ENCODE data around the gene EHD2.

EHD2 gene

DNA sequence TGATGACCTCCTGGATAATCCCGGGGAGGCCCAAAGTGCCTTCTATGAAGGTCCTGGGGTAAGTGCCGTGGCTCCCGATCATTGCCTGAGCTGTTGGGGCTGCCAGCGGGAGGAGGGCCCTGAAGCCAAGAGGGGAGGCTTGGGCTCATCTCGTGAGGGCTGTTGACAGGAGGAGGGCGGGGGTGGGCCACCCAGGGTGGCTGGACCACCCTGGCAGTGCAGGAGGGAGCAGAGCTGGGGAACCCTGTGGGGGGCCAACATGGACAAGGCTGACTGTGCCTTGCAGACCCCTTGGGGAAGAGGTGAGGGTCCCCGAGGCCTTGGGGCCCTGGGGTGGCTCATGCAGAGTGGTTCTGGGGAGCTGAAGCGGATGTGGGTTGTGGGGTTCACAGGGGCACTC is 37.4 kb upstream of the EHD2 start:
- Histone ChIP-seq H3K4me3 (ENCODE audit: insufficient read depth, low read depth, low read length, poor library complexity, severe bottlenecking) (no peak overlapping the region), H3K9me3 (ENCODE audit: control insufficient read depth, low read length) (no peaks in the 10 kb centered on the region), H3K27ac (ENCODE audit: insufficient read depth, low read length, poor library complexity, severe bottlenecking) (no peak overlapping the region), H3K27me3 (replicated peaks; ENCODE audit: control insufficient read depth, insufficient read depth, low read length, poor library complexity, severe bottlenecking) (no peaks in the 10 kb centered on the region), H3K4me1 (ENCODE audit: control insufficient read depth, insufficient read depth, low read length, poor library complexity, severe bottlenecking) (no peaks in the 10 kb centered on the region), H3K36me3 (ENCODE audit: control insufficient read depth, insufficient read depth, low read length) (peaks cover 43% of the 10 kb centered on the region)
- no peak for DNase-seq

DNA sequence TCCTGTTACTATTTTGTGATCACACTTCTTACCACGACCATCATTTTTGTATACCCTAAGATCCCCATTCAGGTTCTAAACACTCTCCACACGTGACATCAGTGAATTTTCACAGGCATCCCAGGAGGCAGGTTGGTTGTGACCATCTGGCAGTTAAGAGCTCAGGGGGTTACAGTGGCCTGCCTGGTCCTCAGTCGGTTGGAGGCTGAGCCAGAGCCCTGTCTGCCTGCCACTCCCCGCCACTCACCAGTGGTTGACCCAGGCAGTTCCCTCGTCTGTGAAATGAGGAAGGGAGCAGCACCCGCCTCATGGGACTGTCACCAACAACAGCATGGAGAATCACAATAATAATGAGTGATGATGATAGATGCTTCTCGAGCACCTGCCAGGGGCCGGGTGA is 36.4 kb upstream of the EHD2 start:
- no peaks in the 10 kb centered on the region for H3K9me3 ChIP-seq (ENCODE audit: control insufficient read depth, low read length)
- peaks cover 50% of the 10 kb centered on the region for H3K36me3 ChIP-seq (ENCODE audit: control insufficient read depth, insufficient read depth, low read length)
- H3K4me3 ChIP-seq (ENCODE audit: insufficient read depth, low read depth, low read length, poor library complexity, severe bottlenecking) = no peak overlapping the region
- no peak for DNase-seq
- no peaks in the 10 kb centered on the region for H3K4me1 ChIP-seq (ENCODE audit: control insufficient read depth, insufficient read depth, low read length, poor library complexity, severe bottlenecking)
- H3K27me3 ChIP-seq (replicated peaks; ENCODE audit: control insufficient read depth, insufficient read depth, low read length, poor library complexity, severe bottlenecking) = no peaks in the 10 kb centered on the region
- H3K27ac ChIP-seq (ENCODE audit: insufficient read depth, low read length, poor library complexity, severe bottlenecking) = no peak overlapping the region

DNA sequence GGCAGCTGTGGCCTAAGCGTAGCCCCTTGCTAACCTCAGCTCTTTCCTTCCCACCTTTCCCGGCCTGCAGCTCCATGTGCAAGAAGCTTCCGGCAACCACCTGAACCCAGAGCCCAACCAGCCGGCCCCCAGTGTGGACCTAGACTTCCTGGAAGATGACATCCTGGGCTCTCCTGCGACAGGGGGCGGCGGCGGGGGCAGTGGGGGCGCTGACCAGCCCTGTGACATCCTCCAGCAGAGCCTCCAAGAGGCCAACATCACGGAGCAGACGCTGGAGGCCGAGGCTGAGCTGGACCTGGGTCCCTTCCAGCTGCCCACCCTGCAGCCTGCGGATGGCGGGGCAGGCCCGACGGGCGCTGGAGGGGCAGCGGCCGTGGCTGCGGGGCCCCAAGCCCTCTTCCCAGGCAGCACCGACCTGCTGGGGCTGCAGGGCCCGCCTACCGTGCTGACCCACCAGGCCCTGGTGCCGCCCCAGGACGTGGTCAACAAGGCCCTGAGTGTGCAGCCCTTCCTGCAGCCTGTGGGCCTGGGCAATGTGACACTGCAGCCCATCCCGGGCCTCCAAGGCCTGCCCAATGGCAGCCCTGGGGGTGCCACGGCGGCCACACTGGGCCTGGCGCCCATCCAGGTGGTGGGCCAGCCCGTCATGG is 33.8 kb upstream of the EHD2 start:
- DNase-seq = no peak
- Histone ChIP-seq H3K4me3 (ENCODE audit: insufficient read depth, low read depth, low read length, poor library complexity, severe bottlenecking) (no peak overlapping the region), H3K27ac (ENCODE audit: insufficient read depth, low read length, poor library complexity, severe bottlenecking) (no peak overlapping the region), H3K4me1 (ENCODE audit: control insufficient read depth, insufficient read depth, low read length, poor library complexity, severe bottlenecking) (no peaks in the 10 kb centered on the region), H3K9me3 (ENCODE audit: control insufficient read depth, low read length) (no peaks in the 10 kb centered on the region), H3K27me3 (replicated peaks; ENCODE audit: control insufficient read depth, insufficient read depth, low read length, poor library complexity, severe bottlenecking) (no peaks in the 10 kb centered on the region), H3K36me3 (ENCODE audit: control insufficient read depth, insufficient read depth, low read length) (peaks cover 38% of the 10 kb centered on the region)

DNA sequence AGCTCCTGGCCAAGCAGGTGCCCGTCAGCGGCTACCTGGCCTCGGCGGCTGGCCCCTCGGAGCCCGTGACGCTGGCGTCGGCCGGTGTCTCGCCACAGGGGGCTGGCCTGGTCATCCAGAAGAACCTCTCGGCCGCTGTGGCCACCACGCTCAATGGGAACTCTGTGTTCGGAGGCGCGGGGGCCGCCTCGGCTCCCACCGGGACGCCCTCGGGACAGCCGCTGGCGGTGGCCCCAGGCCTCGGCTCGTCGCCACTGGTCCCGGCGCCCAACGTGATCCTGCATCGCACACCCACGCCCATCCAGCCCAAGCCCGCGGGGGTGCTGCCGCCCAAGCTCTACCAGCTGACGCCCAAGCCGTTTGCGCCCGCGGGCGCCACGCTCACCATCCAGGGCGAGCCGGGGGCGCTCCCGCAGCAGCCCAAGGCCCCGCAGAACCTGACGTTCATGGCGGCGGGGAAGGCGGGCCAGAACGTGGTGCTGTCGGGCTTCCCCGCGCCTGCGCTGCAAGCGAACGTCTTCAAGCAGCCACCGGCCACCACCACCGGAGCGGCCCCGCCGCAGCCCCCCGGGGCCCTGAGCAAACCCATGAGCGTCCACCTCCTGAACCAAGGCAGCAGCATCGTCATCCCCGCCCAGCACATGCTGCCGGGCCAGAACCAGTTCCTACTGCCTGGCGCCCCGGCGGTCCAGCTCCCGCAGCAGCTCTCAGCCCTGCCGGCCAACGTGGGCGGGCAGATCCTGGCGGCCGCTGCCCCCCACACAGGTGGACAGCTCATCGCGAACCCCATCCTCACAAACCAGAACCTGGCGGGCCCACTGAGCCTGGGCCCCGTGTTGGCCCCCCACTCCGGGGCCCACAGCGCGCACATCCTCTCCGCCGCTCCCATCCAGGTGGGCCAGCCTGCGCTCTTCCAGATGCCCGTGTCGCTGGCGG is 33.0 kb upstream of the EHD2 start:
- H3K9me3 ChIP-seq (ENCODE audit: control insufficient read depth, low read length) = no peaks in the 10 kb centered on the region
- H3K36me3 ChIP-seq (ENCODE audit: control insufficient read depth, insufficient read depth, low read length) = peaks cover 30% of the 10 kb centered on the region
- H3K27ac ChIP-seq (ENCODE audit: insufficient read depth, low read length, poor library complexity, severe bottlenecking) = no peak overlapping the region
- no peak for DNase-seq
- no peak overlapping the region for H3K4me3 ChIP-seq (ENCODE audit: insufficient read depth, low read depth, low read length, poor library complexity, severe bottlenecking)
- no peaks in the 10 kb centered on the region for H3K4me1 ChIP-seq (ENCODE audit: control insufficient read depth, insufficient read depth, low read length, poor library complexity, severe bottlenecking)
- no peaks in the 10 kb centered on the region for H3K27me3 ChIP-seq (replicated peaks; ENCODE audit: control insufficient read depth, insufficient read depth, low read length, poor library complexity, severe bottlenecking)

DNA sequence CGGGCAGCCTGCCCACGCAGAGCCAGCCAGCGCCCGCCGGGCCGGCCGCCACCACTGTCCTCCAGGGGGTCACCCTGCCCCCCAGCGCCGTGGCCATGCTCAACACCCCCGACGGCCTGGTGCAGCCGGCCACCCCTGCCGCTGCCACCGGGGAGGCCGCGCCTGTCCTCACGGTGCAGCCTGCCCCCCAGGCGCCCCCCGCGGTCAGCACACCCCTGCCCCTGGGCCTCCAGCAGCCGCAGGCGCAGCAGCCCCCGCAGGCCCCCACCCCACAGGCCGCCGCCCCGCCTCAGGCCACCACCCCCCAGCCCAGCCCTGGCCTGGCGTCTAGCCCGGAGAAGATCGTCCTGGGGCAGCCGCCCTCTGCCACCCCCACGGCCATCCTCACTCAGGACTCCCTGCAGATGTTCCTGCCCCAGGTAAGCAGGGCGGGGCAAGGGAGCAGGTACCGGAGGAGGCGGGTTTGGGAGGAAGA is 32.3 kb upstream of the EHD2 start:
- Histone ChIP-seq H3K4me1 (ENCODE audit: control insufficient read depth, insufficient read depth, low read length, poor library complexity, severe bottlenecking) (no peaks in the 10 kb centered on the region), H3K9me3 (ENCODE audit: control insufficient read depth, low read length) (no peaks in the 10 kb centered on the region), H3K4me3 (ENCODE audit: insufficient read depth, low read depth, low read length, poor library complexity, severe bottlenecking) (no peak overlapping the region), H3K36me3 (ENCODE audit: control insufficient read depth, insufficient read depth, low read length) (peaks cover 28% of the 10 kb centered on the region), H3K27ac (ENCODE audit: insufficient read depth, low read length, poor library complexity, severe bottlenecking) (no peak overlapping the region), H3K27me3 (replicated peaks; ENCODE audit: control insufficient read depth, insufficient read depth, low read length, poor library complexity, severe bottlenecking) (no peaks in the 10 kb centered on the region)
- no peak for DNase-seq

DNA sequence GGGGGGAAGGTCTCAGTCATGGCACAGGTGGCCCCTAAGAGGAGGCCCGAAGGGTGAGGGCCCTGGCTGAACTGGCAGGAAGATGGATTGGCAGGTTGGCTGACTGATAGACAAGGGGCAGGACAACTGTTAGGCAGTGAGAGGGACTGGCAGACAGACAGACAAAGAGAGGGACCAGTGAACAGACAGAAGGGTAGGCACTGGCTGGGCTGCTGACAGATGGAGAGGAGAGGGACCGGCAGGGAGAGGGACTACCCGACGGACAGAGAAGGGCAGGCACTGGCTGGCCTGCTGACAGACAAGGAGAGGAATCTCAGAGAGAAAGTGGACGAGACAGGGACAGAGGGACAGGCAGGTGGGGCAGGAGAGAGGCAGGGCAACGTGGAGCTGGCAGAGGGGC is 31.8 kb upstream of the EHD2 start:
- H3K27me3 ChIP-seq (replicated peaks; ENCODE audit: control insufficient read depth, insufficient read depth, low read length, poor library complexity, severe bottlenecking) = no peaks in the 10 kb centered on the region
- H3K4me3 ChIP-seq (ENCODE audit: insufficient read depth, low read depth, low read length, poor library complexity, severe bottlenecking) = no peak overlapping the region
- no peaks in the 10 kb centered on the region for H3K9me3 ChIP-seq (ENCODE audit: control insufficient read depth, low read length)
- no peak for DNase-seq
- H3K27ac ChIP-seq (ENCODE audit: insufficient read depth, low read length, poor library complexity, severe bottlenecking) = no peak overlapping the region
- peaks cover 28% of the 10 kb centered on the region for H3K36me3 ChIP-seq (ENCODE audit: control insufficient read depth, insufficient read depth, low read length)
- no peaks in the 10 kb centered on the region for H3K4me1 ChIP-seq (ENCODE audit: control insufficient read depth, insufficient read depth, low read length, poor library complexity, severe bottlenecking)

DNA sequence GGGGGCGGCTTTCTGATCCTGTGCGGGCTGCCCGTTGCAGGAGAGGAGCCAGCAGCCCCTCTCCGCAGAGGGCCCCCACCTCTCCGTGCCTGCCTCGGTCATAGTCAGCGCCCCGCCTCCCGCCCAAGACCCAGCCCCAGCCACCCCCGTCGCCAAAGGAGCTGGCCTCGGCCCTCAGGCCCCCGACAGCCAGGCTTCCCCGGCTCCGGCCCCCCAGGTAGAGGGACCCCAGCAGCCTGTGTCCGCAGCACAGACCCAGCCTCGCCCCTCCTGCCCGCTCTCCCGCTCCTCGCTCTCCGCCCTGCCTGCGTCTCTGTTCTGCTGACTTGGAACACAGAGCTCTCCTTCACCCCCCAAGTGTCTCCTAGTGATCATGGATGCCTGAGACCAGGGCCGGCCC is 31.3 kb upstream of the EHD2 start:
- Histone ChIP-seq H3K4me3 (ENCODE audit: insufficient read depth, low read depth, low read length, poor library complexity, severe bottlenecking) (no peak overlapping the region), H3K36me3 (ENCODE audit: control insufficient read depth, insufficient read depth, low read length) (peaks cover 28% of the 10 kb centered on the region), H3K27me3 (replicated peaks; ENCODE audit: control insufficient read depth, insufficient read depth, low read length, poor library complexity, severe bottlenecking) (no peaks in the 10 kb centered on the region), H3K4me1 (ENCODE audit: control insufficient read depth, insufficient read depth, low read length, poor library complexity, severe bottlenecking) (no peaks in the 10 kb centered on the region), H3K9me3 (ENCODE audit: control insufficient read depth, low read length) (no peaks in the 10 kb centered on the region), H3K27ac (ENCODE audit: insufficient read depth, low read length, poor library complexity, severe bottlenecking) (no peak overlapping the region)
- DNase-seq = no peak

DNA sequence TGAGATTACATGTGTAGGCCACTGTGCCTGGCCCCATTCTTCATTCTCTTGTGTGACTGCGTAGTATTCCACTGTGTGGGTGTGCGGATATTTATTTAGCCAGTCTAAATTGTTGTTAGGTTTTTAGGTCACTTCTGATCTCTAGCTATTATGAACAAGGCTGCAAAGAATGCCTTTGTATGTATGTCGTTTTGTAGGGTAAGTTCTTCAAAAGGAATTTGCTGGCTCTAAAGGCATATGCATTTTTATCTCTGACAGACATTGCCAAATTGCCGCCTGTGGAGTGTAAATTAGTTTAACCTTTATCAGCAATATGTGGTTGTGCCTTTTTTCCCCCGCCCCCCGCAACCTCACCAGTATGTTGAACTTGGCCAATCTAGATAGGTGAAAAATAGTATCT is 30.3 kb upstream of the EHD2 start:
- no peaks in the 10 kb centered on the region for H3K4me1 ChIP-seq (ENCODE audit: control insufficient read depth, insufficient read depth, low read length, poor library complexity, severe bottlenecking)
- no peak overlapping the region for H3K27ac ChIP-seq (ENCODE audit: insufficient read depth, low read length, poor library complexity, severe bottlenecking)
- H3K36me3 ChIP-seq (ENCODE audit: control insufficient read depth, insufficient read depth, low read length) = peaks cover 28% of the 10 kb centered on the region

DNA sequence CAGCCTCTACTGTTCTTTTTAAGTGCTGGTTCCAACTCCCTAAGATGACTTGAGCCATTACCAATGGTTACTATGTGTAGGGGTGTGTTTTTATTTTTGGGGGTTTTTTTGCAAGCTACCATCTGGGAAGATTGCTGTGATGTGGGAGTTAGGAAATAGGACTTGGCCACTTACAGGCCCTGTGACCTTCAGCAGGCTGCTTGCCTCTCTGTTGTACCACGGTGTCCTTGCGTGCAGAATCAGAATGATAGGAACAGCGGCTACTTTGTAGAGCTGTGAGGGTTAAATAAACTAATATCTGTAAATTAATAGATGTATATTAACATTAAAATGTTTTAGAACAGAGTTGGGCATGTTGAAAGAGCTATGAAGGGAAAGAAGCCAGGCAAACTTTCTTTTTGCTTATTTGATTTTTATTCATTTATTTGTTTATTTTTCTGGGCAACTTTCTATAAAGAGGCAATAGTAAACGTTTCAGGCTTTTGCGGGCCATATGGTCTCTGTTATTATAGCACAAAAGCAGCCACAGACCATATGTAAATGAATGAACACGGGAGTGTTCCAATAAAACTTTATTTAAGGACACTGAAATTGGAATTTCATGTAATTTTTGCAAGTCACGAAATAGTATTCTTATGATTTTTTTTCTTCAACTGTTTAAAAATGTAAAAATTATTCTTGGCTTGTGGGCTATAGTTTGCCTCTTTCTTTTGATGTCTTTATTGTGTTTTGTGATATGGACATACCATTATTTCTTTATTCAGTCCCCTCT is 26.4 kb upstream of the EHD2 start:
- no peak overlapping the region for H3K27ac ChIP-seq (ENCODE audit: insufficient read depth, low read length, poor library complexity, severe bottlenecking)
- peaks cover 4% of the 10 kb centered on the region for H3K36me3 ChIP-seq (ENCODE audit: control insufficient read depth, insufficient read depth, low read length)
- H3K4me1 ChIP-seq (ENCODE audit: control insufficient read depth, insufficient read depth, low read length, poor library complexity, severe bottlenecking) = no peaks in the 10 kb centered on the region
- H3K27me3 ChIP-seq (replicated peaks; ENCODE audit: control insufficient read depth, insufficient read depth, low read length, poor library complexity, severe bottlenecking) = no peaks in the 10 kb centered on the region
- no peak for DNase-seq
- no peaks in the 10 kb centered on the region for H3K9me3 ChIP-seq (ENCODE audit: control insufficient read depth, low read length)
- no peak overlapping the region for H3K4me3 ChIP-seq (ENCODE audit: insufficient read depth, low read depth, low read length, poor library complexity, severe bottlenecking)

More for the DNA sequence above, 30.3 kb upstream of the EHD2 start:
- no peak for DNase-seq
- Histone ChIP-seq H3K27me3 (replicated peaks; ENCODE audit: control insufficient read depth, insufficient read depth, low read length, poor library complexity, severe bottlenecking) (no peaks in the 10 kb centered on the region), H3K9me3 (ENCODE audit: control insufficient read depth, low read length) (no peaks in the 10 kb centered on the region), H3K4me3 (ENCODE audit: insufficient read depth, low read depth, low read length, poor library complexity, severe bottlenecking) (no peak overlapping the region)
